Activated T-helper 2 cell treated with anti-CD3 and anti-CD28 coated beads, Interferon-gamma antibody, Interleukin-2, Interleukin-4, amounts not matched to agents 10 μg/mL and 5 μg/mL and 100 μg/mL, durations not matched to agents 14 hours and 24 hours and 36 hours (primary cell): ENCODE measurements around the gene TGM1. TPM values are rescaled to one million over a fixed set of nuclear protein-coding genes. Genes with fewer than 3 reads are reported as not detected.

Experiments used
- DNase-seq: peaks from one replicate; pipeline ENCODE4 v3.0.0; 2021; ENCODE audit warnings: low spot score
- H3K27ac Mint-ChIP-seq: one replicate; pipeline ENCODE4 v1.8.0; 2021; ENCODE audit warnings: mixed read lengths
- H3K27me3 Mint-ChIP-seq: one replicate; pipeline ENCODE4 v1.8.0; 2021; ENCODE audit warnings: low read depth, mixed read lengths
- H3K36me3 Mint-ChIP-seq: one replicate; pipeline ENCODE4 v1.8.0; 2021; ENCODE audit warnings: low read depth, mixed read lengths
- H3K4me1 Mint-ChIP-seq: one replicate; pipeline ENCODE4 v1.8.0; 2021; ENCODE audit warnings: low read depth, mixed read lengths
- H3K4me3 Mint-ChIP-seq: one replicate; pipeline ENCODE4 v1.8.0; 2021; ENCODE audit warnings: low read depth, mild to moderate bottlenecking, moderate library complexity, mixed read lengths
- H3K9me3 Mint-ChIP-seq: one replicate; pipeline ENCODE4 v1.8.0; 2021; ENCODE audit warnings: mixed read lengths
- intact Hi-C: fragments of 100-400 bp; cut with micrococcal nuclease; formaldehyde crosslinking; loops from one replicate; pipeline ENCODE4 v1.15.1; 2023
- total RNA-seq: library from RNA; stranded (reverse); gene quantifications from 2 replicates; pipeline ENCODE4 v1.2.3, GENCODE V29; 2022

Gene TGM1
- total RNA-seq, 1 donor from 2014 or later, result 3.4 TPM

GRCh38 chr14:24260780-24261157, 2.2 kb downstream of the TGM1 start:
- Mint-ChIP-seq H3K27ac (no peak overlapping the region), H3K27me3 (no peaks in the 10 kb centered on the region), H3K4me1 (no peaks in the 10 kb centered on the region), H3K36me3 (peaks cover 4% of the 10 kb centered on the region), H3K4me3 (no peak overlapping the region), H3K9me3 (no peaks in the 10 kb centered on the region)
- no peak for DNase-seq
- intact Hi-C loops, result no loop called here

GRCh38 chr14:24260026-24260779, 2.8 kb downstream of the TGM1 start:
- Mint-ChIP-seq H3K27ac (no peak overlapping the region), H3K27me3 (no peaks in the 10 kb centered on the region), H3K4me3 (no peak overlapping the region), H3K4me1 (no peaks in the 10 kb centered on the region), H3K36me3 (peaks cover 7% of the 10 kb centered on the region), H3K9me3 (no peaks in the 10 kb centered on the region)
- intact Hi-C loops, result no loop called here
- no peak for DNase-seq

- intact Hi-C loops, result no loop called here
- Mint-ChIP-seq H3K36me3 (peaks cover 4% of the 10 kb centered on the region), H3K27me3 (no peaks in the 10 kb centered on the region), H3K27ac (no peak overlapping the region), H3K4me3 (no peak overlapping the region), H3K4me1 (no peaks in the 10 kb centered on the region), H3K9me3 (no peaks in the 10 kb centered on the region)
- DNase-seq, result no peak
Measured at GRCh38 chr14:24259282-24260025, 3.5 kb downstream of the TGM1 start.

- no peak for DNase-seq
- intact Hi-C loops, result no loop called here
- no peaks in the 10 kb centered on the region for H3K4me1 Mint-ChIP-seq
- H3K36me3 Mint-ChIP-seq, result peaks cover 9% of the 10 kb centered on the region
- H3K9me3 Mint-ChIP-seq, result no peaks in the 10 kb centered on the region
- H3K4me3 Mint-ChIP-seq, result no peak overlapping the region
- no peak overlapping the region for H3K27ac Mint-ChIP-seq
- H3K27me3 Mint-ChIP-seq, result no peaks in the 10 kb centered on the region
Measured at GRCh38 chr14:24258548-24259265, 4.3 kb downstream of the TGM1 start.

- Mint-ChIP-seq H3K9me3 (no peaks in the 10 kb centered on the region), H3K27me3 (no peaks in the 10 kb centered on the region), H3K27ac (no peak overlapping the region), H3K4me3 (no peak overlapping the region), H3K36me3 (peaks cover 10% of the 10 kb centered on the region), H3K4me1 (no peaks in the 10 kb centered on the region)
- intact Hi-C loops, result no loop called here
- DNase-seq, result no peak
Measured at GRCh38 chr14:24258119-24258518, 4.9 kb downstream of the TGM1 start.

GRCh38 chr14:24256960-24257359, 6.0 kb downstream of the TGM1 start:
- intact Hi-C loops, result no loop called here

GRCh38 chr14:24255931-24256711, 6.9 kb downstream of the TGM1 start:
- H3K27me3 Mint-ChIP-seq, result no peaks in the 10 kb centered on the region
- H3K4me3 Mint-ChIP-seq, result no peak overlapping the region
- DNase-seq, result no peak
- peaks cover 5% of the 10 kb centered on the region for H3K4me1 Mint-ChIP-seq
- H3K27ac Mint-ChIP-seq, result no peak overlapping the region
- H3K9me3 Mint-ChIP-seq, result no peaks in the 10 kb centered on the region
- peaks cover 10% of the 10 kb centered on the region for H3K36me3 Mint-ChIP-seq
- intact Hi-C loops, result no loop called here

More at GRCh38 chr14:24256960-24257359, 6.0 kb downstream of the TGM1 start:
- Mint-ChIP-seq H3K36me3 (peaks cover 10% of the 10 kb centered on the region), H3K27ac (no peak overlapping the region), H3K27me3 (no peaks in the 10 kb centered on the region), H3K4me3 (no peak overlapping the region), H3K9me3 (no peaks in the 10 kb centered on the region), H3K4me1 (no peaks in the 10 kb centered on the region)
- no peak for DNase-seq

- Mint-ChIP-seq H3K27me3 (no peaks in the 10 kb centered on the region), H3K4me3 (no peak overlapping the region), H3K36me3 (peaks cover 10% of the 10 kb centered on the region), H3K27ac (no peak overlapping the region), H3K4me1 (peaks cover 12% of the 10 kb centered on the region), H3K9me3 (no peaks in the 10 kb centered on the region)
- DNase-seq, result no peak
- intact Hi-C loops, result no loop called here
Measured at GRCh38 chr14:24255438-24255837, 7.5 kb downstream of the TGM1 start.

- intact Hi-C loops, result no loop called here
- Mint-ChIP-seq H3K4me3 (no peak overlapping the region), H3K4me1 (peaks cover 18% of the 10 kb centered on the region), H3K27ac (no peak overlapping the region), H3K27me3 (no peaks in the 10 kb centered on the region), H3K36me3 (peaks cover 10% of the 10 kb centered on the region), H3K9me3 (no peaks in the 10 kb centered on the region)
- no peak for DNase-seq
Measured at GRCh38 chr14:24254630-24255392, 8.2 kb downstream of the TGM1 start.

GRCh38 chr14:24253936-24254335, 9.0 kb downstream of the TGM1 start:
- Mint-ChIP-seq H3K36me3 (peaks cover 12% of the 10 kb centered on the region), H3K27me3 (no peaks in the 10 kb centered on the region), H3K27ac (no peak overlapping the region), H3K4me1 (peaks cover 24% of the 10 kb centered on the region), H3K4me3 (no peak overlapping the region), H3K9me3 (no peaks in the 10 kb centered on the region)
- no peak for DNase-seq
- intact Hi-C loops, result no loop called here

GRCh38 chr14:24252289-24253124, 10.5 kb downstream of the TGM1 start:
- intact Hi-C loops, result no loop called here

More at GRCh38 chr14:24252289-24253124, 10.5 kb downstream of the TGM1 start:
- peaks cover 12% of the 10 kb centered on the region for H3K36me3 Mint-ChIP-seq
- no peak overlapping the region for H3K27ac Mint-ChIP-seq
- H3K9me3 Mint-ChIP-seq, result no peaks in the 10 kb centered on the region
- no peak for DNase-seq
- H3K4me1 Mint-ChIP-seq, result peaks cover 34% of the 10 kb centered on the region
- no peak overlapping the region for H3K4me3 Mint-ChIP-seq
- H3K27me3 Mint-ChIP-seq, result no peaks in the 10 kb centered on the region
